ENCODE results near the gene ASAP3. TPM values are rescaled to one million over a fixed set of nuclear protein-coding genes. Genes with fewer than 3 reads are reported as not detected.

ASAP3 gene
- total and polyA plus RNA-seq, 2 experiments from 2014 or later: 28.0 to 98.2 TPM

DNA sequence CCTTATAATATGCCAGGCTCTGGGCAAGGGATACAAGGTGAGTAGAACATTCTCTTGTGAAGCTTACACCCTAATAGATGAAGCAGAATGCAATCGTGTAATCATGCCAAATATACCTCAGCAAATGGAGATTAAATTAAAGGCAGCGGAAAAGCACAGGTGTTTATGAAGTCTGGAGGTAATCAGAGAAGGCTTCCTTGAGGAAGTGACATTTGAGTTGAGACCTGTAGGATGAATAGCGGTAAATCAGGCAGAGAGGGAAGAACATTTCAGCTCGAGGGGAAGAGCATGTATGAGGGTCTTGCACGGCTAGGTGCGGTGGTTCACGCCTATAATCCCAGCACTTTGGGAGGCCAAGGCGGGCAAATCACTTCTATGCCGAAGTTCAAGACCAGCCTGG, 33.6 kb upstream of the ASAP3 start:
- no peak overlapping the region for H3K27ac ChIP-seq (ENCODE audit: low read depth)
- no peaks in the 10 kb centered on the region for H3K4me1 Mint-ChIP-seq
- no peak overlapping the region for H2AFZ ChIP-seq
- no peaks in the 10 kb centered on the region for H3K9me2 ChIP-seq (ENCODE audit: insufficient read depth)
- no peaks in the 10 kb centered on the region; the same call in 1 of the 2 replicates for H3K36me3 ChIP-seq (ENCODE audit: insufficient read depth)
- no peak for ATAC-seq
- no peak for TF ChIP-seq EZH2 (IDR thresholded peaks at IDR 0.05; ENCODE audit: low read depth, unreplicated experiment)
- TF ChIP-seq, protein P1, sequence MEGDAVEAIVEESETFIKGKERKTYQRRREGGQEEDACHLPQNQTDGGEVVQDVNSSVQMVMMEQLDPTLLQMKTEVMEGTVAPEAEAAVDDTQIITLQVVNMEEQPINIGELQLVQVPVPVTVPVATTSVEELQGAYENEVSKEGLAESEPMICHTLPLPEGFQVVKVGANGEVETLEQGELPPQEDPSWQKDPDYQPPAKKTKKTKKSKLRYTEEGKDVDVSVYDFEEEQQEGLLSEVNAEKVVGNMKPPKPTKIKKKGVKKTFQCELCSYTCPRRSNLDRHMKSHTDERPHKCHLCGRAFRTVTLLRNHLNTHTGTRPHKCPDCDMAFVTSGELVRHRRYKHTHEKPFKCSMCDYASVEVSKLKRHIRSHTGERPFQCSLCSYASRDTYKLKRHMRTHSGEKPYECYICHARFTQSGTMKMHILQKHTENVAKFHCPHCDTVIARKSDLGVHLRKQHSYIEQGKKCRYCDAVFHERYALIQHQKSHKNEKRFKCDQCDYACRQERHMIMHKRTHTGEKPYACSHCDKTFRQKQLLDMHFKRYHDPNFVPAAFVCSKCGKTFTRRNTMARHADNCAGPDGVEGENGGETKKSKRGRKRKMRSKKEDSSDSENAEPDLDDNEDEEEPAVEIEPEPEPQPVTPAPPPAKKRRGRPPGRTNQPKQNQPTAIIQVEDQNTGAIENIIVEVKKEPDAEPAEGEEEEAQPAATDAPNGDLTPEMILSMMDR (conservative IDR thresholded peaks at IDR 0.05; ENCODE audit: low read depth in 2 of 2): no peak
- no peak for TF ChIP-seq EZH2phosphoT487 (IDR thresholded peaks at IDR 0.05; ENCODE audit: unreplicated experiment)
- TF ChIP-seq ZNF331 (CRISPR knock-in tag; IDR thresholded peaks at IDR 0.05; ENCODE audit: low read depth): no peak
- no peak overlapping the region for H3K27ac Mint-ChIP-seq
- no peaks in the 10 kb centered on the region for H4K20me1 ChIP-seq (replicated peaks; ENCODE audit: insufficient read depth)
- no peaks in the 10 kb centered on the region for H3K79me2 ChIP-seq (replicated peaks; ENCODE audit: insufficient read depth)
- peaks cover 7% of the 10 kb centered on the region for H3K27me3 Mint-ChIP-seq (ENCODE audit: insufficient read depth, low read depth, poor library complexity)
- DNase-seq (ENCODE audit: low spot score): no peak
- H3K4me2 ChIP-seq: no peak overlapping the region
- no peaks in the 10 kb centered on the region for H3K9me3 Mint-ChIP-seq
- no peak overlapping the region for H3K4me3 ChIP-seq
- no peaks in the 10 kb centered on the region for H3K27me3 ChIP-seq (ENCODE audit: insufficient read depth)
- H3K4me3 Mint-ChIP-seq: no peak overlapping the region
- no peaks in the 10 kb centered on the region for H3K4me1 ChIP-seq (ENCODE audit: insufficient read depth)
- peaks cover 46% of the 10 kb centered on the region for H3K36me3 Mint-ChIP-seq (ENCODE audit: low read depth)
- no peaks in the 10 kb centered on the region for H3F3A ChIP-seq (replicated peaks; ENCODE audit: low read depth)

DNA sequence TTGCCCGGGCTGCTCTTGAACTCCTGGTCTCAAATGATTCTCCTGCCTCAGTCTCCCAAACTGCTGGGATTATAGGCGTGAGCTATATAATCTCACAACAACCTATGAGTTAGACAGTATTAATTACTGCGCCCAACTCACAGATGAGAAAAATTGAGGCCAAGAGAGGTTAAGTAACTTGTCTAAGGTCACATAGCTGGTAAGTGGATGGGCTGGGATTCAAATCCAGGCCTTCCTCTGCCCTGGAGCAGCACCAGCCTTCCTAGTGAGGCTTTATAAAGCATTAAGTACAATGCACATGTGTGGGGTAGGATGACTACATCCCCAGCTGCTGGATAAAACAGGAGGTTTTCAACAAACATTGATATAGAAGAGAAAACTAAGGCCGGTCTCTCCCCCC, 31.9 kb upstream of the ASAP3 start:
- Histone ChIP-seq H2AFZ (no peak overlapping the region), H4K20me1 (replicated peaks; ENCODE audit: insufficient read depth) (no peaks in the 10 kb centered on the region; the same call in 1 of the 2 replicates), H3K27me3 (ENCODE audit: insufficient read depth) (no peaks in the 10 kb centered on the region), H3K9me2 (ENCODE audit: insufficient read depth) (no peaks in the 10 kb centered on the region), H3K4me2 (no peak overlapping the region), H3K79me2 (replicated peaks; ENCODE audit: insufficient read depth) (no peaks in the 10 kb centered on the region), H3K27ac (ENCODE audit: low read depth) (no peak overlapping the region), H3K4me1 (ENCODE audit: insufficient read depth) (no peaks in the 10 kb centered on the region), H3F3A (replicated peaks; ENCODE audit: low read depth) (no peaks in the 10 kb centered on the region), H3K4me3 (no peak overlapping the region), H3K36me3 (ENCODE audit: insufficient read depth) (no peaks in the 10 kb centered on the region; the same call in 1 of the 2 replicates)
- Mint-ChIP-seq H3K9me3 (no peaks in the 10 kb centered on the region), H3K4me3 (no peak overlapping the region), H3K27ac (no peak overlapping the region), H3K4me1 (no peaks in the 10 kb centered on the region), H3K27me3 (ENCODE audit: insufficient read depth, low read depth, poor library complexity) (peaks cover 7% of the 10 kb centered on the region), H3K36me3 (ENCODE audit: low read depth) (peaks cover 31% of the 10 kb centered on the region)
- DNase-seq (ENCODE audit: low spot score) (no peak), ATAC-seq (no peak)
- TF ChIP-seq, protein P2, sequence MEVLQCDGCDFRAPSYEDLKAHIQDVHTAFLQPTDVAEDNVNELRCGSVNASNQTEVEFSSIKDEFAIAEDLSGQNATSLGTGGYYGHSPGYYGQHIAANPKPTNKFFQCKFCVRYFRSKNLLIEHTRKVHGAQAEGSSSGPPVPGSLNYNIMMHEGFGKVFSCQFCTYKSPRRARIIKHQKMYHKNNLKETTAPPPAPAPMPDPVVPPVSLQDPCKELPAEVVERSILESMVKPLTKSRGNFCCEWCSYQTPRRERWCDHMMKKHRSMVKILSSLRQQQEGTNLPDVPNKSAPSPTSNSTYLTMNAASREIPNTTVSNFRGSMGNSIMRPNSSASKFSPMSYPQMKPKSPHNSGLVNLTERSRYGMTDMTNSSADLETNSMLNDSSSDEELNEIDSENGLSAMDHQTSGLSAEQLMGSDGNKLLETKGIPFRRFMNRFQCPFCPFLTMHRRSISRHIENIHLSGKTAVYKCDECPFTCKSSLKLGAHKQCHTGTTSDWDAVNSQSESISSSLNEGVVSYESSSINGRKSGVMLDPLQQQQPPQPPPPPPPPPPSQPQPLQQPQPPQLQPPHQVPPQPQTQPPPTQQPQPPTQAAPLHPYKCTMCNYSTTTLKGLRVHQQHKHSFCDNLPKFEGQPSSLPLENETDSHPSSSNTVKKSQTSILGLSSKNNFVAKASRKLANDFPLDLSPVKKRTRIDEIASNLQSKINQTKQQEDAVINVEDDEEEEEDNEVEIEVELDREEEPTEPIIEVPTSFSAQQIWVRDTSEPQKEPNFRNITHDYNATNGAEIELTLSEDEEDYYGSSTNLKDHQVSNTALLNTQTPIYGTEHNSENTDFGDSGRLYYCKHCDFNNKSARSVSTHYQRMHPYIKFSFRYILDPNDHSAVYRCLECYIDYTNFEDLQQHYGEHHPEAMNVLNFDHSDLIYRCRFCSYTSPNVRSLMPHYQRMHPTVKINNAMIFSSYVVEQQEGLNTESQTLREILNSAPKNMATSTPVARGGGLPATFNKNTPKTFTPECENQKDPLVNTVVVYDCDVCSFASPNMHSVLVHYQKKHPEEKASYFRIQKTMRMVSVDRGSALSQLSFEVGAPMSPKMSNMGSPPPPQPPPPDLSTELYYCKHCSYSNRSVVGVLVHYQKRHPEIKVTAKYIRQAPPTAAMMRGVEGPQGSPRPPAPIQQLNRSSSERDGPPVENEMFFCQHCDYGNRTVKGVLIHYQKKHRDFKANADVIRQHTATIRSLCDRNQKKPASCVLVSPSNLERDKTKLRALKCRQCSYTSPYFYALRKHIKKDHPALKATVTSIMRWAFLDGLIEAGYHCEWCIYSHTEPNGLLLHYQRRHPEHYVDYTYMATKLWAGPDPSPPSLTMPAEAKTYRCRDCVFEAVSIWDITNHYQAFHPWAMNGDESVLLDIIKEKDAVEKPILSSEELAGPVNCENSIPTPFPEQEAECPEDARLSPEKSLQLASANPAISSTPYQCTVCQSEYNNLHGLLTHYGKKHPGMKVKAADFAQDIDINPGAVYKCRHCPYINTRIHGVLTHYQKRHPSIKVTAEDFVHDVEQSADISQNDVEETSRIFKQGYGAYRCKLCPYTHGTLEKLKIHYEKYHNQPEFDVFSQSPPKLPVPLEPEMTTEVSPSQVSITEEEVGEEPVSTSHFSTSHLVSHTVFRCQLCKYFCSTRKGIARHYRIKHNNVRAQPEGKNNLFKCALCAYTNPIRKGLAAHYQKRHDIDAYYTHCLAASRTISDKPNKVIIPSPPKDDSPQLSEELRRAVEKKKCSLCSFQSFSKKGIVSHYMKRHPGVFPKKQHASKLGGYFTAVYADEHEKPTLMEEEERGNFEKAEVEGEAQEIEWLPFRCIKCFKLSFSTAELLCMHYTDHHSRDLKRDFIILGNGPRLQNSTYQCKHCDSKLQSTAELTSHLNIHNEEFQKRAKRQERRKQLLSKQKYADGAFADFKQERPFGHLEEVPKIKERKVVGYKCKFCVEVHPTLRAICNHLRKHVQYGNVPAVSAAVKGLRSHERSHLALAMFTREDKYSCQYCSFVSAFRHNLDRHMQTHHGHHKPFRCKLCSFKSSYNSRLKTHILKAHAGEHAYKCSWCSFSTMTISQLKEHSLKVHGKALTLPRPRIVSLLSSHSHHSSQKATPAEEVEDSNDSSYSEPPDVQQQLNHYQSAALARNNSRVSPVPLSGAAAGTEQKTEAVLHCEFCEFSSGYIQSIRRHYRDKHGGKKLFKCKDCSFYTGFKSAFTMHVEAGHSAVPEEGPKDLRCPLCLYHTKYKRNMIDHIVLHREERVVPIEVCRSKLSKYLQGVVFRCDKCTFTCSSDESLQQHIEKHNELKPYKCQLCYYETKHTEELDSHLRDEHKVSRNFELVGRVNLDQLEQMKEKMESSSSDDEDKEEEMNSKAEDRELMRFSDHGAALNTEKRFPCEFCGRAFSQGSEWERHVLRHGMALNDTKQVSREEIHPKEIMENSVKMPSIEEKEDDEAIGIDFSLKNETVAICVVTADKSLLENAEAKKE (CRISPR knock-in tag; IDR thresholded peaks at IDR 0.05): no peak
- TF ChIP-seq JUNB (IDR thresholded peaks at IDR 0.05; ENCODE audit: unreplicated experiment) (no peak), ZNF114 (CRISPR knock-in tag; IDR thresholded peaks at IDR 0.05) (no peak)
- TF ChIP-seq, protein P1 (conservative IDR thresholded peaks at IDR 0.05; ENCODE audit: low read depth in 2 of 2): no peak
- TF ChIP-seq, protein P3, sequence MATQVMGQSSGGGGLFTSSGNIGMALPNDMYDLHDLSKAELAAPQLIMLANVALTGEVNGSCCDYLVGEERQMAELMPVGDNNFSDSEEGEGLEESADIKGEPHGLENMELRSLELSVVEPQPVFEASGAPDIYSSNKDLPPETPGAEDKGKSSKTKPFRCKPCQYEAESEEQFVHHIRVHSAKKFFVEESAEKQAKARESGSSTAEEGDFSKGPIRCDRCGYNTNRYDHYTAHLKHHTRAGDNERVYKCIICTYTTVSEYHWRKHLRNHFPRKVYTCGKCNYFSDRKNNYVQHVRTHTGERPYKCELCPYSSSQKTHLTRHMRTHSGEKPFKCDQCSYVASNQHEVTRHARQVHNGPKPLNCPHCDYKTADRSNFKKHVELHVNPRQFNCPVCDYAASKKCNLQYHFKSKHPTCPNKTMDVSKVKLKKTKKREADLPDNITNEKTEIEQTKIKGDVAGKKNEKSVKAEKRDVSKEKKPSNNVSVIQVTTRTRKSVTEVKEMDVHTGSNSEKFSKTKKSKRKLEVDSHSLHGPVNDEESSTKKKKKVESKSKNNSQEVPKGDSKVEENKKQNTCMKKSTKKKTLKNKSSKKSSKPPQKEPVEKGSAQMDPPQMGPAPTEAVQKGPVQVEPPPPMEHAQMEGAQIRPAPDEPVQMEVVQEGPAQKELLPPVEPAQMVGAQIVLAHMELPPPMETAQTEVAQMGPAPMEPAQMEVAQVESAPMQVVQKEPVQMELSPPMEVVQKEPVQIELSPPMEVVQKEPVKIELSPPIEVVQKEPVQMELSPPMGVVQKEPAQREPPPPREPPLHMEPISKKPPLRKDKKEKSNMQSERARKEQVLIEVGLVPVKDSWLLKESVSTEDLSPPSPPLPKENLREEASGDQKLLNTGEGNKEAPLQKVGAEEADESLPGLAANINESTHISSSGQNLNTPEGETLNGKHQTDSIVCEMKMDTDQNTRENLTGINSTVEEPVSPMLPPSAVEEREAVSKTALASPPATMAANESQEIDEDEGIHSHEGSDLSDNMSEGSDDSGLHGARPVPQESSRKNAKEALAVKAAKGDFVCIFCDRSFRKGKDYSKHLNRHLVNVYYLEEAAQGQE (IDR thresholded peaks at IDR 0.05; ENCODE audit: unreplicated experiment): no peak
